ENCODE measurements around the gene WBP1. TPM values are rescaled to one million over a fixed set of nuclear protein-coding genes. Genes with fewer than 3 reads are reported as not detected.

WBP1 gene
- polyA plus RNA-seq, 2 of the 4 experiments (the other 2 are of a cell fraction): 59.0 to 62.6 TPM

- TF ChIP-seq ATOH8 (CRISPR knock-in tag; IDR thresholded peaks at IDR 0.05; ENCODE audit: low read depth) (no peak; the same call in 1 of the 2 replicates), RARB (CRISPR knock-in tag; IDR thresholded peaks at IDR 0.05) (no peak), ZSCAN20 (CRISPR knock-in tag; IDR thresholded peaks at IDR 0.05) (no peak), HDAC2 (IDR thresholded peaks at IDR 0.05) (no peak; the same call in 1 of the 2 replicates), HES2 (IDR thresholded peaks at IDR 0.05) (no peak), JUN (IDR thresholded peaks at IDR 0.05) (peak; percentile 80 to 98; a peak in 4 of 5 replicates), MAX (IDR thresholded peaks at IDR 0.05) (peak; percentile 98), E2F6 (IDR thresholded peaks at IDR 0.05; ENCODE audit: borderline replicate concordance, low read depth) (peak; percentile 70), GATA3 (IDR thresholded peaks at IDR 0.05; ENCODE audit: borderline replicate concordance) (peak; percentile 36; the same call in 1 of the 2 replicates), NPAS2 (CRISPR knock-in tag; IDR thresholded peaks at IDR 0.05; ENCODE audit: borderline replicate concordance) (no peak), MAFK (IDR thresholded peaks at IDR 0.05; ENCODE audit: partially characterized antibody) (peak; percentile 78), PHF8 (IDR thresholded peaks at IDR 0.05; ENCODE audit: borderline replicate concordance, low read depth) (no peak; the same call in 1 of the 2 replicates), ZNF302 (CRISPR knock-in tag; IDR thresholded peaks at IDR 0.05) (no peak), TFCP2L1 (CRISPR knock-in tag; IDR thresholded peaks at IDR 0.05) (no peak), POLR2AphosphoS2 (conservative IDR thresholded peaks at IDR 0.05; ENCODE audit: low read length) (no peak), RNF2 (IDR thresholded peaks at IDR 0.05; ENCODE audit: borderline replicate concordance, low read depth) (no peak), RCOR1 (IDR thresholded peaks at IDR 0.05; ENCODE audit: low read depth, low read length) (no peak), CBX8 (IDR thresholded peaks at IDR 0.05) (no peak), HOXB13 (CRISPR knock-in tag; IDR thresholded peaks at IDR 0.05; ENCODE audit: low read depth) (no peak), HEYL (CRISPR knock-in tag; IDR thresholded peaks at IDR 0.05) (no peak), NR3C1 (IDR thresholded peaks at IDR 0.05) (no peak), CHD2 (IDR thresholded peaks at IDR 0.05; ENCODE audit: low read length, partially characterized antibody) (peak; percentile 68), KDM1A (IDR thresholded peaks at IDR 0.05; ENCODE audit: low read depth) (no peak), BHLHE40 (IDR thresholded peaks at IDR 0.05; ENCODE audit: low read depth, low read length) (no peak)
- TF ChIP-seq, protein P1, sequence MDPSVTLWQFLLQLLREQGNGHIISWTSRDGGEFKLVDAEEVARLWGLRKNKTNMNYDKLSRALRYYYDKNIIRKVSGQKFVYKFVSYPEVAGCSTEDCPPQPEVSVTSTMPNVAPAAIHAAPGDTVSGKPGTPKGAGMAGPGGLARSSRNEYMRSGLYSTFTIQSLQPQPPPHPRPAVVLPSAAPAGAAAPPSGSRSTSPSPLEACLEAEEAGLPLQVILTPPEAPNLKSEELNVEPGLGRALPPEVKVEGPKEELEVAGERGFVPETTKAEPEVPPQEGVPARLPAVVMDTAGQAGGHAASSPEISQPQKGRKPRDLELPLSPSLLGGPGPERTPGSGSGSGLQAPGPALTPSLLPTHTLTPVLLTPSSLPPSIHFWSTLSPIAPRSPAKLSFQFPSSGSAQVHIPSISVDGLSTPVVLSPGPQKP (IDR thresholded peaks at IDR 0.05; ENCODE audit: low read depth, low read length): 0 out of 2 replicates have a peak, but pooled peaks have one; percentile 26
- TF ChIP-seq, protein P2, sequence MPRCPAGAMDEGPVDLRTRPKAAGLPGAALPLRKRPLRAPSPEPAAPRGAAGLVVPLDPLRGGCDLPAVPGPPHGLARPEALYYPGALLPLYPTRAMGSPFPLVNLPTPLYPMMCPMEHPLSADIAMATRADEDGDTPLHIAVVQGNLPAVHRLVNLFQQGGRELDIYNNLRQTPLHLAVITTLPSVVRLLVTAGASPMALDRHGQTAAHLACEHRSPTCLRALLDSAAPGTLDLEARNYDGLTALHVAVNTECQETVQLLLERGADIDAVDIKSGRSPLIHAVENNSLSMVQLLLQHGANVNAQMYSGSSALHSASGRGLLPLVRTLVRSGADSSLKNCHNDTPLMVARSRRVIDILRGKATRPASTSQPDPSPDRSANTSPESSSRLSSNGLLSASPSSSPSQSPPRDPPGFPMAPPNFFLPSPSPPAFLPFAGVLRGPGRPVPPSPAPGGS (IDR thresholded peaks at IDR 0.05): peak; percentile 49; the same call in 1 of the 3 replicates
Observed at GRCh38 chr2:74454654-74455511, 3.4 kb upstream of the WBP1 start, which contains the start of gene INO80B (continued).
